AG04449 (cell line): ENCODE results near the gene IGF2BP3.

Experiments
- CTCF ChIA-PET: fragments of 350-600 bp; formaldehyde crosslinking; extraction: SDS; loops from one replicate; lab custom pipeline; 2021; ENCODE audit warnings: antibody characterized with exemption; lab: Yijun Ruan, JAX
- POLR2A ChIA-PET: fragments of 400-600, 350-600 bp; formaldehyde crosslinking; extraction: SDS; loops from one replicate; lab custom pipeline; 2020; ENCODE audit warnings: antibody characterized with exemption, inconsistent platforms; lab: Yijun Ruan, JAX
- DNase-seq: peaks from one replicate; pipeline ENCODE4 v3.0.0-alpha.2; 2010; ENCODE audit warnings: low read depth, low spot score
- H3K4me3 ChIP-seq: 2 replicates; pipeline ENCODE4 v1.5.1; 2011; ENCODE audit warnings: low read depth, mild to moderate bottlenecking, control low read depth, low read length
- CTCF ChIP-seq: IDR thresholded peaks from one replicate; pipeline ENCODE4 v1.5.1; 2011; ENCODE audit warnings: mild to moderate bottlenecking, moderate library complexity, low read length, control low read depth, inconsistent platforms; ENCODE audit not compliant: insufficient read depth; ENCODE audit errors: missing control alignments

IGF2BP3 gene

GRCh38 chr7:23268746-23269145 lies 201.5 kb downstream of the IGF2BP3 start:
- TF ChIP-seq CTCF = no peak
- CTCF ChIA-PET = interaction anchor here (1.0 to 14.3 kb wide), 5 partner anchors 8 to 134 kb away, joined by 3 to 310 read pairs (median 5); no protein-coding TSS in a partner anchor
- DNase-seq = no peak
- POLR2A ChIA-PET = no interaction called here
- H3K4me3 ChIP-seq = no peak overlapping the region

GRCh38 chr7:23268167-23268566 lies 202.1 kb downstream of the IGF2BP3 start:
- no peak overlapping the region for H3K4me3 ChIP-seq
- CTCF ChIA-PET = interaction anchor here (0.9 to 14.3 kb wide), 6 partner anchors 8 to 195 kb away, joined by 3 to 310 read pairs (median 6); no protein-coding TSS in a partner anchor
- no peak for TF ChIP-seq CTCF
- POLR2A ChIA-PET = no interaction called here
- DNase-seq = no peak

GRCh38 chr7:23267357-23267756 lies 202.9 kb downstream of the IGF2BP3 start:
- no peak overlapping the region for H3K4me3 ChIP-seq
- ChIA-PET CTCF (interaction anchor here (0.9 to 14.3 kb wide), 4 partner anchors 7 to 196 kb away, joined by 3 to 310 read pairs (median 9); no protein-coding TSS in a partner anchor), POLR2A (no interaction called here)
- no peak for TF ChIP-seq CTCF
- no peak for DNase-seq

- CTCF ChIA-PET = interaction anchor here (1.3 to 14.3 kb wide), 4 partner anchors 7 to 196 kb away, joined by 6 to 310 read pairs (median 161); no protein-coding TSS in a partner anchor
- H3K4me3 ChIP-seq = no peak overlapping the region
- POLR2A ChIA-PET = no interaction called here
- no peak for TF ChIP-seq CTCF
- no peak for DNase-seq
Observed at GRCh38 chr7:23266918-23267317, 203.4 kb downstream of the IGF2BP3 start.

- TF ChIP-seq CTCF = no peak
- CTCF ChIA-PET = interaction anchor here (0.7 to 13.9 kb wide), 6 partner anchors 8 to 1556 kb away, joined by 3 to 310 read pairs (median 14); partner anchors contain the start of gene NUP42
- POLR2A ChIA-PET = interaction anchor here (0.6 kb wide), 1 partner anchor 203 kb away, joined by 3 read pairs; no protein-coding TSS in a partner anchor
- DNase-seq = no peak
- no peak overlapping the region for H3K4me3 ChIP-seq
Observed at GRCh38 chr7:23264916-23265458, 205.3 kb downstream of the IGF2BP3 start.

- POLR2A ChIA-PET = no interaction called here
- no peak overlapping the region for H3K4me3 ChIP-seq
- CTCF ChIA-PET = interaction anchor here (0.6 to 13.9 kb wide), 39 partner anchors 9 to 431 kb away, joined by 3 to 310 read pairs (median 3); partner anchors contain the start of genes GPNMB and NUP42
- TF ChIP-seq CTCF = peak; percentile 89
- no peak for DNase-seq
Observed at GRCh38 chr7:23261843-23262452, 208.3 kb downstream of the IGF2BP3 start.
